Nephron progenitor cell (in vitro differentiated cells): Measurements from ENCODE around the gene ARMS2.
A peak's percentile ranks its signal among the peaks of the same experiment; 100 is the strongest.

Experiments
- DNase-seq: peaks from one replicate; pipeline ENCODE4 v3.0.0; 2021
- H3K27ac Mint-ChIP-seq: 2 replicates; pipeline ENCODE4 v1.8.0; 2021; ENCODE audit warnings: mild to moderate bottlenecking, moderate library complexity, mixed read lengths
- H3K27me3 Mint-ChIP-seq: 2 replicates; pipeline ENCODE4 v1.8.0; 2021; ENCODE audit warnings: mild to moderate bottlenecking, low read depth, mixed read lengths; ENCODE audit not compliant: poor library complexity
- H3K36me3 Mint-ChIP-seq: 2 replicates; pipeline ENCODE4 v1.8.0; 2021; ENCODE audit warnings: low read depth, mixed read lengths
- H3K4me1 Mint-ChIP-seq: 2 replicates; pipeline ENCODE4 v1.8.0; 2021; ENCODE audit warnings: mixed read lengths
- H3K4me3 Mint-ChIP-seq: 2 replicates; pipeline ENCODE4 v1.8.0; 2021; ENCODE audit warnings: mild to moderate bottlenecking, moderate library complexity, mixed read lengths
- H3K9me3 Mint-ChIP-seq: 2 replicates; pipeline ENCODE4 v1.8.0; 2021; ENCODE audit warnings: mild to moderate bottlenecking, moderate library complexity, mixed read lengths
- TF ChIP-seq, protein P1 (sequence below): fragments of 200-600 bp; sonication (generic); IDR thresholded peaks from 2 replicates; pipeline ENCODE4 v1.5.0; 2021; ENCODE audit warnings: antibody characterized with exemption

The ARMS2 gene

DNA sequence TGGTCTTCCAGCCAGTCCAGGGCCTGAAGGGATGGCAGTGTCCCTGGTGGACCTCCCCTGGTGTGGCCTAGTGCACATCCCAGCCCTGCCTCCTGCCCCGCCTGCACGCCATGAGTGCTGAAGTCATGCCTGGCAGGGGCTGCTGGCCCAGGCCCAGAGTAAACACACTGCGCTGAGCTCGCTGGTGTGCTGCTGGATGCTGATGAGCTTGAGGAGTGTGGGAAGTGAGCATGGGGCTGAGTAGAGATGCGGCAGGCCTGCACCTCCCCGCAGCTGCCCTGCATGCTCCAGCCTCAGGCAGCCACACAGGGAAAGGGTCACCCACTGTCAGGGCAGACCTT, 50.1 kb downstream of the ARMS2 start:
- no peak overlapping the region for H3K27ac Mint-ChIP-seq
- DNase-seq = no peak
- peaks cover 64% of the 10 kb centered on the region for H3K4me1 Mint-ChIP-seq
- no peak overlapping the region for H3K4me3 Mint-ChIP-seq
- H3K9me3 Mint-ChIP-seq = no peaks in the 10 kb centered on the region
- no peaks in the 10 kb centered on the region for H3K36me3 Mint-ChIP-seq
- H3K27me3 Mint-ChIP-seq = peaks cover 3% of the 10 kb centered on the region
- TF ChIP-seq, protein P1, sequence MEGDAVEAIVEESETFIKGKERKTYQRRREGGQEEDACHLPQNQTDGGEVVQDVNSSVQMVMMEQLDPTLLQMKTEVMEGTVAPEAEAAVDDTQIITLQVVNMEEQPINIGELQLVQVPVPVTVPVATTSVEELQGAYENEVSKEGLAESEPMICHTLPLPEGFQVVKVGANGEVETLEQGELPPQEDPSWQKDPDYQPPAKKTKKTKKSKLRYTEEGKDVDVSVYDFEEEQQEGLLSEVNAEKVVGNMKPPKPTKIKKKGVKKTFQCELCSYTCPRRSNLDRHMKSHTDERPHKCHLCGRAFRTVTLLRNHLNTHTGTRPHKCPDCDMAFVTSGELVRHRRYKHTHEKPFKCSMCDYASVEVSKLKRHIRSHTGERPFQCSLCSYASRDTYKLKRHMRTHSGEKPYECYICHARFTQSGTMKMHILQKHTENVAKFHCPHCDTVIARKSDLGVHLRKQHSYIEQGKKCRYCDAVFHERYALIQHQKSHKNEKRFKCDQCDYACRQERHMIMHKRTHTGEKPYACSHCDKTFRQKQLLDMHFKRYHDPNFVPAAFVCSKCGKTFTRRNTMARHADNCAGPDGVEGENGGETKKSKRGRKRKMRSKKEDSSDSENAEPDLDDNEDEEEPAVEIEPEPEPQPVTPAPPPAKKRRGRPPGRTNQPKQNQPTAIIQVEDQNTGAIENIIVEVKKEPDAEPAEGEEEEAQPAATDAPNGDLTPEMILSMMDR = no peak

DNA sequence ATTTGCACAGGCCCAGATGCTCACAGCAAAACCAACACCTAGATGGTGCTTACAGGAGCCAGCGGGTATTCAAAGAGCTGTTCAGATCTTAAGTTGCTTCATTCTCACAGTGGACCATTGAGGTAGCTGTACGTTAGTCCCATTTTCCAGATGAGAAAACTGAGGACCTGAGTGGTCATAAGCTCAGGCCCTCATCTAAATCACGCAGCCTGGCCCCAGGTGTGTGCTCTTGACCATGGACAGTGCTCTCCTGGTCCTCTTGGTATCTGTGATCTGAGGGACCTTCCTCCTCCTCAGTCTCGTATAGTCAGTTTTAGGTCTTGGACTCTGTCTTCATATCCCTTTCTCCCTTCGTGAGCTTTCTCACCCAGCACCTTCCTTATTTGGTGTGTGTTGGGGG, 50.6 kb downstream of the ARMS2 start:
- Mint-ChIP-seq H3K4me1 (peaks cover 68% of the 10 kb centered on the region), H3K27ac (peak overlapping the region; percentile 69), H3K36me3 (no peaks in the 10 kb centered on the region), H3K4me3 (no peak overlapping the region), H3K27me3 (peaks cover 3% of the 10 kb centered on the region), H3K9me3 (no peaks in the 10 kb centered on the region)
- TF ChIP-seq, protein P1 = no peak
- no peak for DNase-seq

GRCh38 chr10:122505885-122506645, 51.6 kb downstream of the ARMS2 start:
- H3K27me3 Mint-ChIP-seq = no peaks in the 10 kb centered on the region
- no peak overlapping the region for H3K4me3 Mint-ChIP-seq
- peak overlapping the region; percentile 25 for H3K27ac Mint-ChIP-seq
- H3K9me3 Mint-ChIP-seq = no peaks in the 10 kb centered on the region
- TF ChIP-seq, protein P1 = no peak
- peaks cover 76% of the 10 kb centered on the region for H3K4me1 Mint-ChIP-seq
- DNase-seq = no peak
- no peaks in the 10 kb centered on the region for H3K36me3 Mint-ChIP-seq
